ENCODE data around the gene FBLN1.
"Not testable (repeated sequence)": the region's sequence is repeated elsewhere in the genome, so short reads cannot be mapped to it uniquely, and the experiment has no call there.

FBLN1 gene

DNA sequence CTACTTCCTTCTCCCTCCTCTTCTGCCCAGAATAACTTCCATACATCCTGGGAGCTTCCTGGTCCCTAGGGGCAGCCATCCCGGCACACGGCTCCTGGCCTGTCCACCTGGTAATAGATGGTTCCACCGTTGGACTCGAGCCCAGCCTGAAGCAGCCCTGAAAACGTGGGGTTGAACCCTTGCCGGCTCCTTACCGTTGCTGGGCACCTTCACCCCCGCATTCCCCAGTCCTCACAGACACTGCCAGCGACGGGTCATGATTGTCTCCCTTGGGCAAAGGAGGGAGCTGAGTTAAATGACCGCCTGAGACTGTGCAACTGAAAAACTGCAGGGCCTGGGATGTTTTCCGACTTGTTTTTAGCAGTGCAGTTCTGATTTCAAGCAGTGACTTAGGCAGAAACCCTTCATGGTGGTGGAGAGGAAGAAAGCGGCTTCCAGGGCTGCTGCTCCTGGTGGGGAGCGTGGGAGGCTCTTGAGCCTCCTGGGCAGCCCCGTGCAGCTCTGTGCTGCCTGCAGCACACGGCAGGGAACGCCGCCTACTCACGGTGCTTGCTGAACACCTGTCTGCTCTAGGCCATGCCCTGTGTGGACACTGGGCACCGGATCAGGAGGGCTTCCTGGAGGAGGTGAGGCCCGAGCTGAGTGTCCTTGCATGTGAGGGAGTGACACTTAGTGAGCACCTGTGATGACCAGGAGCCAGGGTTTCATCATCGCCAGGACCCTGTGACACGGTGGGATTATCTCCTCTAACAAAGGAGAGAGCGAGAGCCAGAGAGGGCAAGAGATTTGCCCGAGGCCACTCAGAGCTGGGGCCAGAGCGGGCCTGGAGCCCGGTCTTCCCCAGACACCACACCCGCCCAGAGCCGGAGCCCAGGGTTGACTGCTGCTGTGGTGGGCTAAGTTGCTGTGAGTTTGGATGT lies 77.4 kb downstream of the FBLN1 start:
- no peak overlapping the region for H3K27ac ChIP-seq
- DNase-seq (ENCODE audit: low read depth, low spot score): no peak

DNA sequence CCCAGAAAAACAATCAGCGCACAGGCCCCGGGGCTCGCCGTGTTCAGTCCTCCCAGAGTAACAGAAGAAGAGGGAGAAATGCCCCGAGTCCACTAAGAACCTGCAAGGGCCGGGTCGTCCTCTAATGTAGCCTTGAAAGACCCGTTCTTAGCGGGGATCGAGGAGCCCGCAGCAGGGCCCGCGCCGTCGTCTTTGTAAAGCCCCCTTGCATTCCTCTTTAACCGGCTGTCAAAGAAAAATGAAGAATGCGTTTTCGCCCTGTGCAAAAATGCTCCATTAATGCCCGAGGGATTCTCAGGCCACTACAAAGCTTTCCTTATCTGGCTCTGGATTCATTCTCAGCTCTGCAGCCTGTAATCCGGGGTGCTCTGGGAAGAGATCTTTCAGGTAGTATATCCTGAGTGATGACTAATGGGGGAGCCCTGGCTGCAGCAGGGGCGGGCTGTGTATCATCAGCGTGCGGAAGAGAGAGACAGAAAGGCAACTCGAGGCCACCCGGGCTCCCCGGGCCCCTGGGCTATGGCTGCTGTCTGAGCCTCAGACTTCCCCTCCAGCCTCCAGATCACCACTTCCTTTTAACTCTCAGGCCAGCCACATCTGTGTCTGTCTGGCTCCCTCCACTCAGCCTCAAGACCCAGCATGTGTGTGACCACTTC lies 78.2 kb downstream of the FBLN1 start:
- DNase-seq (ENCODE audit: low read depth, low spot score): no peak
- H3K27ac ChIP-seq: no peak overlapping the region

DNA sequence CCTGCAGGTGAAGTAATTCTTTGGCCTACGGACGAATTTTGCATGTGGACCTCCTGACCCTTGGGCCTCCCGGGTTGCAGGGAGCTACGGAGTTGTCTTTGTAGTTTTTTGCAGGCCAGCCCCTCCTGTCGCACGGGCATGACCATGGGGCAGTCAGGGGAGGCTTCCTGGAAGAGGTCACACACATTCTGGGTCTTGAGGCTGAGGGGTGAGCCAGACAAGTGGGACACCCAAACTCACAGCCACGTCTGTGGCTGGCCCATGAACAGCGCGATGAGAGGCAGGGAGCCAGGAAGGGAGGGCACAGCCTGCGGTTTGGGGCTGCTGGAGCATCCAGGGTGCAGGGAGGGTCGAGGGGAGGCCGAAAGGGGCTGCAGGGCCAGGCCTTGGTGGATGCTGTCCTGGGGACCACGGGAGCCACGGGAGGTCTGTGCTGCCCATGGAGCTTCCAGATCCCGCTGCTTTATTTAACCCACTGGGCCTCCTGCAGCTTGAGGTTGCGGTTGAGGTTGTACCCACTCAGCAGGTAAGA lies 78.9 kb downstream of the FBLN1 start:
- H3K27ac ChIP-seq: no peak overlapping the region
- DNase-seq (ENCODE audit: low read depth, low spot score): no peak

DNA sequence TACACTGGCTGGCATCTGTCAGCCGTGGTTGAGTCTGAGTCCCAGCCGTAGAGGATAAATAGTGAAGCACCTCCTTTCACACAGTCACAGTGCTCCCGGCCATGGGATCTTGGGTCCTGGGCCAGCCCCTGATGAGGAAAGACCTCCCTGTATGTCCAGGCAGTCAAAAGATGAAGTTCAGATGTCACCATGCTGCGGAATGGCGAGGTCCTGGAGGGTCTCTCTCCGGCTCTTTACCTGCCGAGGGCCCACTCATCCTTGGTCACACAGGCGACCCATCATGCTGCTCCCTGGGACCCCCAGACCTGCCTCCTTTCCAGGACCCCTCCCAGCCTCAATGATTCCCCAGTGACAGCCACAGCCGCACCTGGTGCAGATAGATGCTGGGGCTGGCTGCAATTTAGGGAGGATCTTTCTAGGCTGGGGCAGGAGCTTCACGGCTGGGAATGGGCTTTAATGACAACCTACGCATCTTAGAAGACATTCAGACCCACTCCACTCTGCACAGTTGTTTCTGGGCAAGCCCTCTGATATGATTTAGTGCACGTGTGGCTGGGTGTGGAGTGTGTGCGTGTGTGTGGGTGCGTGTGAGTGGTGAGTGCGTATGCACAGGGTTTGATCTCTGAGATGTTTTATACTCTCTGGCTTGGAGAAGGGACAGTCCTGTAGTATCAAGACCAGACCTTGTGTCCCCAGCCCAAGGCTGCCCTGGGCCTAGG lies 79.7 kb downstream of the FBLN1 start:
- no peak overlapping the region for H3K27ac ChIP-seq
- no peak for DNase-seq (ENCODE audit: low read depth, low spot score)

DNA sequence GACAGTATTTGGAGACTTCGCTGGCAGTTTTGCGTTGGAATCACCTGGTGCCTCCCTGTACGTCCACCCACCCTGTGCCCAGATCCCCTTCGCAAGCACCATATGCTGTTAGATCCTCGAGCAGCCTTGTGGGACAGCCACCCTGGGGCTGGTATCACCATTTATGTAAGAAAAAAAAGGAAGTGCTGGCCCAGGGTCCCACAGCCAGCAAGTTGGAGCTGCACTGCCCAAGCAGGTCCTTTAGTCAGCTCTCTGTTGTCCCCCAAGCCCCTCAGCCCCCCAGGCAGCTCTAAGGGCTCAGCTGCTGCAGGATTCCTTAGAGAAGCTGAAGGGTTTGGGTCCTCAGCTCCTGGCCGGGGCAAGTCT lies 80.3 kb downstream of the FBLN1 start:
- no peak for DNase-seq (ENCODE audit: low read depth, low spot score)
- H3K27ac ChIP-seq: no peak overlapping the region

DNA sequence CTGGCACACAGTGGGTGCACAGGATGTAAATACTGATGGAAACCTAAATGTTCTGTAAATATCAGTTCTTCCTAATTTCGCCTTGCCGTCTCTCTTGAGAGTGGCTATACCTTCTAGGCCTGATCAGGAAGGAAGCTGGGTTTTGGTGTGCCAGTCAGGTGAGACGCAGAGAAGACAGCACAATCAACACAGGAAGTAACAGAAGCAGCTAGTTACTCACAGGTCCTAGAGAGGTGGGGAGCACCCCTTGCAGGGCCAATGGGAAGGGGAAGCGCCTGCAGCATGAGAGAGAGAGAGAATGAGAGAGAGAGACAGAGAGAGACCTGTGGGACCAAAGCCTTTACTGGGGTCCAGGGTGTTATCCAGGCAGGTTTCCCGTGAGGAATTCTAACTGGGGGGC lies 80.8 kb downstream of the FBLN1 start:
- no peak for DNase-seq (ENCODE audit: low read depth, low spot score)
- no peak overlapping the region for H3K27ac ChIP-seq

DNA sequence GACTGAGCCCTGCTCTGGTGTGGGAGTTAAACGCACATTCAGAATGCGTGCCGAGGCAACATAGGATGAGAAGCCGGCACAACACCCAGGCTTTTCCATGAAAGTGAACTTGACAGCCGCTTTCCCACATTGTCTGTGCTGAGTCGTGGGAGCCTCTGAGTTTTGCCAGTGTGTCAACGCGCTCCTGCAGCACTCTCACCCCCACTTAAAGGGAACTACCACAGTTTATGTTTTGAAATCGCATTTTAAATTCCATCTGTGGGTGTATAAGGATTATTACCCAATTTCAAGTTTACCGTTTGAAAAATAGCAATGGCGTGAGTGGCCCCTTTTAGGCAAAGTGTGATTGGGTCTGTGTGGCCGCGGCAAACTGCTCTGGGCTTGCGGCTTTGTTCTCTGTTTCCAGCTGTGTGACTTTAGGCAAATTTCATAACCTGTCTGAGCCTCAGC lies 81.5 kb downstream of the FBLN1 start:
- DNase-seq (ENCODE audit: low read depth, low spot score): no peak
- H3K27ac ChIP-seq: no peak overlapping the region

DNA sequence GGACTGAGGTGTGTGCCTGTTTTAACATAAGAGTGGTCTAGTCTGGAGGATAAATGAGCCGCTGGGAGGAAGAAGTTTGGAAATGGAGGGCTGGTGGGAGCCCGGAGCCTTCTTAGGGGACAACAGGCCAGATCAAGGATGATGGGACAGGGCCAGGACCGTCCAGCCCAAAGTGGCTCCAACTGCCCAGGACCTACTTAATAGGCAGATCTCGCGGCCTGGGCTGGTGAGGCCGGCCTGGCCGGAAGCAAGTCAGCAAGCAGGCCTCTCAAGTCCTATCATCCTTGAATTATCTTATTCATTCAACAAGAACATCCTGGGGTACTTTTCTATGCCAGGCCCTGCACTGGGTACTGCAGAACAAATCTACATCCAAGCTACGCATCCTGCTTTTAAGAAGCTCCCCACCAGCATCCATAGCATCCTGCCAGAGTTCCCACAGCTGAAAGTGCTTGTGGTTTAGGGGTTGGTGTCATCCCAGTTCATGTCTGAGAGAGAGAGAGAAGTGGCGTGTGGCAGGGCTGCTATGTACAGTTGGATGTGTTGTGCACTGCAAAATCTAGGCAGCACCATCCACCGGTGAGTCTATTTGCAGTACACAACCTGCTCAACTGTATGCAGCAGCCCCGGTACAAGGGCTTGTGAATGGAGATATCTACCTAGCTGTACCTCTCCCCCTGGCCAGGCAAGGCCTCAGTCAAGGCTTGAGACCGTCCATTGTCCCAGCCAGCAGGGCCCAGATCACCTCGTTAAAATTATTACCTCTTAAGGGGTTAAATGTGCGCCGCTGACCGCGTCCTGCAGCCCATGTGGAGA lies 82.1 kb downstream of the FBLN1 start:
- DNase-seq (ENCODE audit: low read depth, low spot score): no peak
- H3K27ac ChIP-seq: no peak overlapping the region

DNA sequence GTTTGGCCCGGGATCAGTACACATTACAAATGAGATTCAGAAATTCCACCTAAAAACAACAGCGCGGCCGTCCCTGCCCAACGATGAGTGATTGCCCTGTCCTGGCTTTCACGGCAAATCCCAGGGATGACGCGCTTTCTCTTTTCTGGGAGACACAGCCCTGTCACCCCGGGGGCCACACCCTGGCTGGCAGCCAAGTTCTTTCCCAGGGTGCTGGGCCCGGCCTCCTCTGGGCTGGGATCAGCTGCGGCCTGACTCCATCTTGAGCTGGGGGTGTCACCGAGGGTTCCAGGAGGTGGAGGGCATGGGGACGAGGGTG lies 82.7 kb downstream of the FBLN1 start:
- no peak for DNase-seq (ENCODE audit: low read depth, low spot score)
- no peak overlapping the region for H3K27ac ChIP-seq

DNA sequence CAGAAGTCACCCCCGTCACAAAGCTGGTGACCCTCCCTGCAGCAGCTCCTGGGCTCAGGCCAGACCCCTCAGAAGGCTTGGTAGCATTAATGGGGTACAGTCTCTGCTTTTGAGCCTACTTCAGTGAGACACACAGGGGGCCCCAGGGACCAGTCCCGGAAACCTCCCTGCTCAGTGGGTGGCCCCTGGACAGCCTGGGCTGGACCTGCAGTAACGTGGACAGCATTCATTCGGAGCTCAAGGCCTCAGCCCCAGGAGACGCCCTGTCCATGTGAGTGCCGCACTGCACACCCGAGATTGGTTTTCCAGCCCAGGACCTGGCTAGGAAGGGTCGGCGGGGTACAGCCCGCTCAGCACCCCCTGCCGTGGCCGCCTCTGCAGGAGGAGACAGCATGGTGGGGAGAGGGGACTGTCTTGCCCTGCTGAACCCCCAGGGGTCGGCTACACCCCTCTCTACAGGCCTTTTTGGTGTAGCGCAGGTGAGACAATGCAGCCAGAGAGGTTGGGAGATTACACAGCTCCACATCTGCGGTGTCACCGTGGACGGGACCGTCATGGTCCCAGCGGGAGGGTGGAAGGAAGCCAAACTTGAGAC lies 83.4 kb downstream of the FBLN1 start:
- DNase-seq (ENCODE audit: low read depth, low spot score): no peak
- H3K27ac ChIP-seq: no peak overlapping the region

DNA sequence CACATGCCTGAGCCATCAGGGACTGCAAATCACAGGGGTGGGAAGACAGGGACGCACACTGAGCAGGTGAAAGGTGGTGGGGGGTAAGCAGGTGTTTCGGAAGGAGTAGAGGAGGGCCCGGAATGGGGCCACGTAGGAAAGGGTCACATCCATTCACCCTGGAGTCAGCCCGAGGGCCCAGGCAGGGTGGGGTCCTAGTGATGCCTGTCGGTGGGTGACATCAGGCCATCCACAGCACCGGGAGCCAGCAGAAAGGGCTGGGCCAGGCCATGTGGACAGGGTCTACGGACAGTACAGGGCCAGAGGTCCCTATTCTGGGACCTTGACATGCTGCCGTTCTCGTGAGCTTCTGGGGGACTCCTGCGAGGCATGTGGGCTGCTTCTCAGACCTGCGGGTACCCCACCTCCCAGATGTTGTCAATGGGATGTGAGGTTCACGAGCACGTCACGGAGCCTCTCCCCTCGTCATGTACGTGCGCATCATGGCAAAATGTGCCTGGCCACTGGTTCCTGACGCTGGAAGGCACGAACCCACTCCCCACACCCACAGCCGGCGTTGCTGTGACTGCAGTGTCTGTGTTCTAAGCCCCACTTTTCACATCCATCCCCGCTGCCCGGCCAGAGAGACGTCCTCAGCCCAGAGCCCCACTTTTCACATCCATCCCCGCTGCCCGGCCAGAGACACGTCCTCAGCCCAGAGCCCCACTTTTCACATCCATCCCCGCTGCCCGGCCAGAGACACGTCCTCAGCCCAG lies 84.1 kb downstream of the FBLN1 start:
- no peak for DNase-seq (ENCODE audit: low read depth, low spot score)
- no peak overlapping the region for H3K27ac ChIP-seq

DNA sequence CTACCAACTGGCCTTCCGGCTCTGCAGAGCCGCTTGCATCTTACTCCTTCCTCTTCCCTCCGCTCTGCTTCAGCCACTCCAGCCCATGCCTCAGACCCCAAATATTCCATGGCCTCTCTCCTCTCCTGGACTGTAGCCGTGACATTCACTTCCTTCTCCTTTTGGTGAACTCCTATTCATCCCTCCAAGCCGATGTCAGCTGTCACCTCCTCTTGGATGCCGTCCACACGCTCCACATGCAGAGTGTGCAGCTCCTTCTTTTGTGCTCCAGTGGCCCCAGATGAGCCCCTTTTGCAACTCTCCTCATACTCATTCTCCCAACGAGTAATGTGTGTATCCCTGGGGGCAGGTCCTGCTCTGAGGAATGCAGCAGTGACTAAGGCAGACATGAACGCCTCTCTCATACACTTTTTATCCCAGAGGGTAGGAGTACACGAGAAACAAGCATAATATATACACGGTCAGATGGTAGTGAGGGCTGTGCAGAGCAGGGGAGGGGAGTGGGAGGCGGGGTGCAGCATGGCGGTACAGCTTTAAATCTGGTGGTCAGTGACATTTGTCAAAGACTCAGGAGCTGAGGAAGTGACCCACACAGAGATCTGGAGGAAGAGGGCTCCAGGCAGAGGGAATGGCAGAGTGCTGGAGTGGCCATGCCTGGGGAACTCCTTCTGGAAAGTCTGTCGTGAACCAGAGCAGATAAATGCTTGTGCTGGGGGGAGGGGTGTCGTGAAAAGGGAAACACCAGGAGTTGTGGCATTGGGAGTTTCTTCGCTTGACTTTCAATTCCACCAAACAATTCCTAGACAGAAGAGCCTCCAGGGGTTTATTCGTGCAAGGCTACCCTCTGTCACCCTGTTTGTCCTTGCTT lies 85.2 kb downstream of the FBLN1 start:
- H3K27ac ChIP-seq: no peak overlapping the region
- no peak for DNase-seq (ENCODE audit: low read depth, low spot score)

DNA sequence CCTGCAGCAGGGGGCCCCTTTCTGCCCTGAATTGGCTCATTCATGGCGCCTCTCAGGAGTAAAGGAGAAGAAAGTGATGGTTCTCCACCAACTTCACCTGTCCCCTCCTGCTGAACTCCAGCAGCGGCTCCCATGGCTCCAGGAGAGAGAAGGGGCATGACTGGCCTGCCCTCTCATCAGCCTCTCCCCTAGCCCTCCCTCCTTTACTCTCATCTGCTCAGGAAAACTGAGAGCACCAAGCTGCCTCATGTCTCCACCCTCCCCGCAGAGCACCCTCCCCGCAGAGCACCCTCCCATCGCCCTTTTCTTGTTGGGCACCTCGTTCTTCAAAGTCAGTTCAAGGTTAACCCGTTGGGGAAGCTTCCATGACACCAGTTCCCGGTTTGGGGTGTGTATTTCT lies 86.9 kb downstream of the FBLN1 start:
- no peak overlapping the region for H3K27ac ChIP-seq
- DNase-seq (ENCODE audit: low read depth, low spot score): no peak

DNA sequence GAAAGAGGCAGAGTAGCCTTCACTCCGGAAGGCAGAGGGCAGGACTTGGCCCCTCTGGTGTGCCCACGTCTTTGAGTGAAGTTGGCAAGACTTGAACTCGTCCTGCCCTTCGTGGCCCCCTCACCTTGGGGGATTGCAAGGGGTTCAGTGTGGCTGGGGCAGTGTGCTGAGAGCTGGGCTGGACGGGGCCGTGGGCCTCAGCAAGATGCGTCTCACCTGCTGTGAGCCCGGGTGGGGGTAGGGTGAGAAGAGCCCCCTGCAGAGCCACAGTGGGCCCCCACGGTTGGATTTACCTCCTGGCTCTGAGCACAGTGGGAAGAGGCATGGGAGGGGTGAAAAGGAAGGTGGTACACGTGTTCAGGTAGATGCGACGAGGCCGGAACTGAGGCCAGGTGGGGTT lies 87.6 kb downstream of the FBLN1 start:
- DNase-seq (ENCODE audit: low read depth, low spot score): no peak
- no peak overlapping the region for H3K27ac ChIP-seq

DNA sequence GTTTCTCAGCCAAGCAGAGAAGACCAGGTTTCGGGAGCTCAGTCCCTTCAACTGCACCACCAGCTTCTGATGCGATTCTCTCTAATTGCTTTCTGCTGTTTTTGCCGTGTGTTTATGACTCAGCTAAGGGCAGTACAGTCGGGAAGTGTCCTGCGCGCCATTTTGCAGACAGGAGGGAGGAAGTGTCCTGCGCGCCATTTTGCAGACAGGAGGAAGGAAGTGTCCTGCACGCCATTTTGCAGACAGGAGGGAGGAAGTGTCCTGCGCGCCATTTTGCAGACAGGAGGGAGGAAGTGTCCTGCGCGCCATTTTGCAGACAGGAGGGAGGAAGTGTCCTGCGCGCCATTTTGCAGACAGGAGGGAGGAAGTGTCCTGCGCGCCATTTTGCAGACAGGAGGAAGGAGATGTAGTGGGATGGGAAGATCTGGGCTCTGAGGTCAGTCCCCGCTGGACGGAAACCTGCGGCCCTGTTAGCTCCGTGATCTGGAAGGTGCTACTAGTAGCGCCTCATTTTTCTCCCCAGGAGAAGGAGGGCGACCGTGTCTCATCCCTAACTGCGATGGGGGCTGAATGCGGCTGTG lies 89.0 kb downstream of the FBLN1 start:
- H3K27ac ChIP-seq; DNase-seq (ENCODE audit: low read depth, low spot score): not testable (repeated sequence)

DNA sequence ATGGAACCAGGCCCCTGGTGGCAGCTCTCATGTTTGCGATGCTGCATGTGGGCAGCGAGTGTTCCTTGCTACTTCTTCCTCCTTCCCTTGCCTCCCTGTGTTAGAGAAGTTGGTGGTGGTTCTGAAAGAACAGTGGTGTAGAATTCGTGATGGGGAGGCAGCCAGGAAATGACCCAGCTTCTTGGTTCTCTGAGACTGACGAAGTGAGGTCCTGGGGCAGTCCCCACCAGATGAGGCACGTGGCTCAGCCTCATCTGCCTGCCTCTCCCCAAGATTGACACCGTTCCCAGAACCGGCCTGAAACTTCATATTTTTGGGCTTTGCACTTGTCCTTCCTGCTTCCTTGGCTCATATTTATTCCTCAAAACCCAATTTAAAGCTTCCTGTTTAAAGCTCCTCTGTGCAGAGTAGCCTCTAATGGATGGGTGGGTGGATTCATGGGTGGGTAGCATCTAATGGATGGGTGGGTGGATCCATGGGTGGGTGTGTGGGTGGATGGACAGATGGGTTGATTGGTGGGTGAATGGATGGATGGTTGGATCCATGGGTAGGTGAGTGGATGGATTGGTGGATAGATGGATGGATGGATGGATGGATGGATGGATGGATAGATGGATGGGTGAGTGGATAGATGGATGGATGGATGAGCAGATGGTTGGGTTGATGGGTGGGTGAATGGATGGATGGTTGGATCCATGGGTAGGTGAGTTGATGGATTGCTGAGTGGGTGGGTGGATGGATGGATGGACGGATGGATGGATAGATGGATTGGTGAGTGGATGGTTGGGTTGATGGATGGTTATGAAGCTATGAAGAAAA lies 91.6 kb downstream of the FBLN1 start:
- no peak for DNase-seq (ENCODE audit: low read depth, low spot score)
- no peak overlapping the region for H3K27ac ChIP-seq
